Muscle of arm (tissue), 12 donors: ENCODE data around the gene SMURF1. TPM values are rescaled to one million over a fixed set of nuclear protein-coding genes. Genes with fewer than 3 reads are reported as not detected.
A peak's percentile ranks its signal among the peaks of the same experiment; 100 is the strongest.
"Not testable (repeated sequence)": the region's sequence is repeated elsewhere in the genome, so short reads cannot be mapped to it uniquely, and the experiment has no call there.

Source experiments
- DNase-seq: peaks from one replicate; pipeline ENCODE4 v3.0.0-alpha.2; 2013
- polyA plus RNA-seq, 12 donors: library from polyadenylated mRNA; unstranded; fragments of 120-200 nt; gene quantifications; one replicate each; pipeline ENCODE4 v1.2.1, GENCODE V29; 2013; ENCODE audit not compliant: insufficient read length in 12 of 12

The SMURF1 gene
- polyA plus RNA-seq, 12 donors = 8.0 to 14.7 (median 9.1) TPM; not detected in 1

DNA sequence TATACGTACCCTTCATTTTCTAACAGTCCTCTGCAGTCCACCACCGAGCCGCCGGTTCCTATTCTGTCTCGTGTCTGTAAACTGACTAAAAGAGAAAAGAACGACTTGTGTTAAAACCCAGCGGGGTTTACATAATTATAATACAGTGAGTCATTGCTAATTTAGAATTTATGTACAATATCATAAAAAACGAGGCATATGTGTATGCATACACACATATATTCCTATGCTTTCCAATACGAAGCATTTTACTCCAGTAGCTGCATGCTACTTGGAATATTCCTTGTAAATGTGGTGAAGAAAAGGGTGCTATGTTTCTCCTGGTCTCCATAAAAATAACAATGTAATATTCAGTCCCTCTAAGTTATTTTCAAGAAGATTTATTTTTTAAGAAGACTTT is 89.1 kb downstream of the SMURF1 start:
- DNase-seq = no peak

DNA sequence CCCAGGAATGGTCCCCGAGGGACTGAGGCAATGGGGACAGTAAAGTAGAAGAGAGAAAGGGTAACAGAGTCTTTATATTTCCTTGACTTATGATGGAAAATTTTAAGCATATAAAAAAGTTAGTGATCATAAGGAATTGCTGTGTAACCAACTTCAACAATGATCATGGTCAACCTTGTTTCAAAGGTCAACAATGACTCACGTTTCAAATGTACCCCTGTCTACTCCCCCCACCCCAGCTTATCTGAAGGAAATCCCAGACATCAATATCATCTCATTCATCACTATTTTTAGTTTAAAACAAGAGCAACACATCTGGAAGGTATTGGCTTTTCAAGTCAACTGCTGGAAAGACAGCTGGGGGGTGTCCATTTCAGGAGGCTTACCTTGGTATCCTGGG is 92.9 kb downstream of the SMURF1 start:
- DNase-seq = no peak

DNA sequence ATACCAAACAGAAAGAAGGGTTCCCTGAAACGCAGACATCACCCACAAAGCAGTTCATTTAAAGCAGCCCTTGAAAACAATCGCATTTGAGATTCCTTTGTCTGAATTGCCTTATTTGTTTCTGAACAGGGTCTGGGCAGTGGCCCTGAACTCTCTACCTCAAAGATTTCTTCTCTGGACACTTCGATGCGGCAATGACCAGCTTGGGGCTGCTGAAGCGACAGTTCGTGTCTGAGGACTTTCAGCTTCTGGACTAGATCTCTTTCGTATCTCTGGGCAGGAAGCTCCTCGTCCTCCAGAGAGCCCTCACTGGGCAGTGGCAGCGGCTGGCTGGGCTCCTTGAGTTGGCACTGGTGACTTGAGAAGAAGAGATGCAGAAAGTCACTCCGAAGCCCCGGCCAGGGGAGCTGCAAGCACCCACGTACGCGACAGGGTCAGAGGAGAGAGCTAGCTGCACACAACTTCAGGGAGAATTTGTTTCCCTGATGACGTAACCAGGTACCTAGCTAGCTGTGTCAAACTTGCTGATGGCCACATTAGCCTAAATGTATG is 96.3 kb downstream of the SMURF1 start:
- no peak for DNase-seq

DNA sequence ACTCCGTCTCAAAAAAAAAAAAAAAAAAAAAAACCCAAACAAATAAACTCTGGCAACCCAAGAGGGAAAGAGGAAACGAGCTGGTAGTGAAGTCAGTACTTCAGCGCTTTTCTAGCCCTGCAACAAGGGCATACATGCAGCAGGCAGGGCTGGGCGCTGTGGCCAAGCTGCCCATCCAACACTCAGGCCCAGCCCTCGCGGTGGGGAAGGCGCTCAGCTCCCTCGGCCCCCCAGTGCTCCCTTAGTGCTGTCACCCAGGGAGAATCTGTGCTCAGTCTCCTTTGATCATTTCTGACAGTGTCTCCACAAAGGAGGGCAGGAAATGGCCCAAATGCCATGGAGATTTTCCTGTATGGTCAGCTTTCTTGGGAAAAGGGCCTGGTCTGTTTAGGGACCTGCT is 97.2 kb downstream of the SMURF1 start:
- no peak for DNase-seq

DNA sequence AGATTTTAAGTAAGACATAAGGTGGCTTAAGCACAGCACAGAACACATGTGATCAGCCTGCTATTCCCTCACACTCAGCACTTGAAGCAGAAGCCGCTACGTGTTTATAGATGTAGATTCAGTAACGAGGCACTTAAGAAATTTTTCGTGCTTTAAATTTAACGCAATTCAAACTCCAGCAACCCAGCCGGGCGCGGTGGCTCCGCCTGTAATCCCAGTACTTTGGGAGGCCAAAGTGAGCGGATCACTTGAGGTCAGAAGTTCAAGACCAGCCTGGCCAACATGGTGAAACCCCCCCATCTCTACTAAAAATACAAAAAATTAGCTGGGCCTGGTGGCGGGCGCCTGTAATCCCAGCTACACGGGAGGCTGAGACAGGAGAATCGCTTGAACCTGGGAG is 97.6 kb downstream of the SMURF1 start:
- DNase-seq = not testable (repeated sequence)

DNA sequence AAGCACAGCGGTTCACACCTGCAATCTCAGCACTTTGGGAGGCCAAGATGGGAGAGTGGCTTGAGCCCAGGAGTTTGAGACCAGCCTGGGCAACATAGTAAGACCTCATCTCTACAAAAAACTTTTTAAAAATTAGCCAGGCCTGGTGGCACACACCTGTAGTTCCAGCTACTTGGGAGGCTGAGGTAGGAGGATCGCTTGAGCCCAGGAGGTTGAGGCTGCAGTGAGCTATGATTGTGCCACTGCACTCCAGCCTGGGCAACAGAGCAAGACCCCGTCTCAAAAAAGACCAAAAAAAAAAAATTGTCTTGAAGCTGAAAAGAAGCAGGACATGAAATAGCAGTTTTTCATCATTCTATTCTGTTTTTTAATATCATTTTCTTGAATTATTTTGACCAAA is 99.0 kb downstream of the SMURF1 start:
- not testable (repeated sequence) for DNase-seq

DNA sequence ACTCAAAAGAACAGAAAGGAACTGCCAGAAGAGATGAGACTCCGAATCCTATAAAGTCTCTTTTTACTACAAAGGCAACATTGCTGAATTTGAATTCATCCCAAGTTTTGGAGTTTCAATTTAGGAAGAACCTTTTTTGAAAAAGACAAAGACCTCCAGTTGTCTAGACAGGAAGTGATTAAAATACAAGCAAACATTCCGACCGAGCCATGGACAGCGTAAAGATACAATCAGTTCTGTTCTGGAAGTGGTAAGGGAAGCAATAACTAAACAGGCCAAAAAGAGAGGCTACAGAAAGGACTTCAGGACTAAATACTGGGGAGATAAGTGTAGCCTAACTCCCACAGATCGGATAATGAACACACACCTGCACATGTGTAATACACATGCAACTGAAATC is 101.0 kb downstream of the SMURF1 start:
- no peak for DNase-seq

DNA sequence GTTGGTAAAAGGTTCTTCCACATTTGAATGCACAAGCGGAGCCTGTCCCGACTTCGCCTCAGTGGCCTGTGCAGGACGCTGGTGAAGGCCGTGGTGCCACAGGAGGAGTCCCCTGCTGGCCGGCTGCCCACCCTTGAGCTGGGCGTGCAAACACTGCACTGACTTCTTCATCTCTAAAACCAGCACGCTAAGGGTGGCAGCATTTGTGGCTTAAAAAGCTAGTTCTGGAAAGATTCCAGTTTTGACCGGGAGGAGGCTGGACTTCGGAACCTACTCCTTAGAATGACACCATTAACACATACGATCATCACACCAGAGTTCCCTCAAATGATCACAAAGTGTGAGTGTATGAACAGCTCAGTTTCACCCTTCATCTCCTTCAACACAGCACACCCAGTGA is 102.4 kb downstream of the SMURF1 start:
- DNase-seq = no peak

DNA sequence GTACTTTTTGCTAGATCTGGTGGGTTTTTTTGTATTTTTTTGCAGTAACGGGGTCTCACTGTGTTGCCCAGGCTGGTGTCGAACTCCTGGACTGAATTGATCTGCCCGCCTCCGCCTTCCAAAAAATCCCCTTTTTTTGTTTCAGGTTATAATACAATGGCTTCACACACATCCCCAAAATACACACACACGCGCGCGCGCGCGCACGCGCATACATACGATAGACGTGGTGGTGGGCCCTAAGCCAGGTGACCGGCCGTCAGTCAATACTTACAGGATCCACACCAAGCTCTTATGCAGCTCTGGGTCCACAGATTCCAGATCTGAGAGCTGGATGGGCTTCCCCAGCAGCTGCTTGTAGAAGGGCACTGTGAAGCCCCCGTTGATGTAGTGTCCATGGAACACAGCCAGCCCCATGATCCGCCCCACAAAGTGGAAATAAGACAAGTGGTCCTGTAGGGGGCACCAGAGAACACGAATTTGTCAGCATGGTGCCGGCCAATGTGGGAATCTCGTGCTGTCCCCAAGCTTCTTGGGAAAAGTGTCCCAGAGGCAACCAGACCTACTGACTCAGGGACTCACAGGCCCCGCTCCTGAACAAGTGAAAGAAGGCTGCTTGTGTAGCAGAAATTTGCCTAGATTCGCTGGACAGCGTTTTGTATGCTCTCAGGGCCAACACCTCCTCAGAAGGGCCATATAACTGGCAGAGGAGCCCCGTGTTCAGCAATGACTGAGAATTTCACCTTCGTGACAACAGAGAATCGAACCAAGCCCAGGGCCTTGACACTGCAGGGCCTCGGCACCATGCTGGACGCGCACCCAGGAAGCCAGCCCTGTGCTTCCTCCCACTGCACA is 103.6 kb downstream of the SMURF1 start:
- DNase-seq = peak; percentile 87

DNA sequence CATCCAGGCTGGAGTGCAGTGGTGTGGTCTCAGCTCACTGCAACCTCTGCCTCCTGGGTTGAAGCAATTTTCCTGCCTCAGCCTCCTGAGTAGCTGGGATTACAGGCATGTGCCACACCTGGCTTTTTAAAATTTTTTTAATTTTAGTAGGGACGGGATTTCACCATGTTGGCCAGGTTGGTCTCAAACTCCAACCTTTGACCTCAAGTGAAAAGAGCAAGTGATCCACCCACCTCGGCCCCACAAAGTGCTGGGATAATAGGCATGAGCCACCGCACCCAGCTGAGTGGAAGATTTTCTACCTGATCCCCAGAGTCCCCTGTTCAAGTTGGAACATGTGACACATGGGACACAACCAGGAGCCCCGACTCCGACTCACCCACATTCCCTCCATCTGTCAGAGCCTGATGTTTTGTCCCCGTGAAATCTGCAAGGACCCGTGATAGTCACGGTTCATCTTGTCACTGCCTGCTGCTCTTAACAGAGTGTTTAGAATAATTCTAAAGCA is 104.5 kb downstream of the SMURF1 start:
- no peak for DNase-seq

DNA sequence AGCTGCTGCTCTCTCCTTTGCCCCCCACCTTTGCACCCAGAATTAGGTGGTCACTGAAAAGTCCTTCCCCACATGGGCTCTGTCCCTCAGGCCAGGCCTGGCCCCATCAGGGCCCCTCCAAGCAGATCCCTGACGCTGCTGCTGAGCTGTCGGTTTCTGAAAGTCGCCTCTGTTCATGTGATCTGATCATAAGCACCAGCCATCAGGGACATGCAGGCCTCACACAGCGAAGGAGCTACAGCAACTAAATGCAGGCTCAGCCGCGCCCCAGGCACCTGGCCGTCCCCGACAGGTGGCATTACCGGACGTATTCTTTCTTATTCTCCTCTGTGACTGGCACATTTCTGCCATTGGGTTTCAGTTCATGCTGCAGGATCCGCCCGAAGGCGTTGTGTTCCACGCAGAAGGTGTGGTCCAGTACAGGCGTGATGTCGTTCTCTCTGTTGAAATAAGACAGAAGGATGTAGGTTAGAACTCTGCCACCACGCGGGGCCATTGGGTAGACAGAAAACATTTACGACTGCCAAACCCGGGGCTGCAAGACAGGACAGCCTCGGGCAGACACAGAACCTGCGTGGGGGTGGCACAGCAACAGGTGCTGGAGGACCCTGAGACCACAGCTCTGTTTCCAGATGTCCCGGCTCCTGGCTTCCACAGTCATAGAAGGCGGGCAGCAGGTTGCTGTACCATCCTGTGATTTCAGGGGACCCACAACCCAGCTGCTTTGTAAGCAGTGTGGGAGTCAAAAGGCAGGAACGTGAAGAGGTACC is 105.6 kb downstream of the SMURF1 start:
- no peak for DNase-seq

DNA sequence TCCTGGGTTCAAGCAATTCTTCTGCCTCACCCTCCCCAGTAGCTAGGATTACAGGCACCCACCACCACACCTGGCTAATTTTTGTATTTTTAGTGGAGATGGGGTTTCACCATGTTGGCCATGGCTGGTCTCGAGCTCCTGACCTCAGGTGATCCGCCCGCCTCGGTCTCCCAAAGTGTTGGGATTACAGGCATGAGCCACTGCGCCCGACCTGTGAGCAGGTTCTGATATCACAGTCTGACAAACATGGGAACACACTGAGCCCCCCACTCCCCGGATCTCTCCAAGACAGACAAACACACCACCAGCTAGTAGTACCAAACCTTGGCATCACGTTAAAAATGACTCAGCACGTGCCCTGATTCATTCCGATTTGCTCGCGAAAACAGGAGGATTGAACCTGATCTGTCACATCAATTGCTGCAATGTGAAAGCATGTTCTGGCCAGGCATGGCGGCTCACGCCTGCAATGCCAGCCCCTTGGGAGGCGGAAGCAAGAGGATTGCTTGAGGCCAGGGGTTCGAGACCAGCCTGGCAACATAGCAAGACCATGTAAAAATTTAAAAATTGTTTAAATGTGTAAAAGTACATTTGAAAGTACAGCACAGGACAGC is 106.5 kb downstream of the SMURF1 start:
- no peak for DNase-seq

DNA sequence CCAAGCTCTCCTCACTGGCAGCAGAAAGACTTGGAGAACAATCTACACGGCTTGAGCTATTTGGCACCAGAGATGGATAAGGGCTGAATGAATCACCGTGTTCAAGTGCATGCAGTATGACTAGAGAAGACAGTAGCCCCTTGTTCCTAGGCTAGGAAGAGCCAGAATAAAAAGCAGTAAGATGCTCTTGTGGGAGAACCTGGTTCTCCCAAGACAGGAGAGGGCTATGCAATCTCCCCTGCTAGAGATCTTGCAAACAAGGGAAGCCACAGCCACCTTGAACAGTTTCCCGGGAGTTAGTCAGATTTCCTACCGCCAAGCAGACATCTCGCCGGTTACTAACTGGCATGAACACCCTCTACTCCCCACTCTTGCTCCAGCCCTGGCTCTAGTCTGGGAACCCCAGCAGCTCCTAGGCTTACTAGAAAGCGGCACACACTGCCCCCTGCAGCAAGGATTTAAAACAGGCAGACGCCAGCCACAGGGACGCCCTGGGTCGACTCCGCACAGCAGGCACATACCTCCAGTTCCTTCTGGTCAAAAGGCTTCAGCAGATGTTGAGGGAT is 107.3 kb downstream of the SMURF1 start:
- no peak for DNase-seq

DNA sequence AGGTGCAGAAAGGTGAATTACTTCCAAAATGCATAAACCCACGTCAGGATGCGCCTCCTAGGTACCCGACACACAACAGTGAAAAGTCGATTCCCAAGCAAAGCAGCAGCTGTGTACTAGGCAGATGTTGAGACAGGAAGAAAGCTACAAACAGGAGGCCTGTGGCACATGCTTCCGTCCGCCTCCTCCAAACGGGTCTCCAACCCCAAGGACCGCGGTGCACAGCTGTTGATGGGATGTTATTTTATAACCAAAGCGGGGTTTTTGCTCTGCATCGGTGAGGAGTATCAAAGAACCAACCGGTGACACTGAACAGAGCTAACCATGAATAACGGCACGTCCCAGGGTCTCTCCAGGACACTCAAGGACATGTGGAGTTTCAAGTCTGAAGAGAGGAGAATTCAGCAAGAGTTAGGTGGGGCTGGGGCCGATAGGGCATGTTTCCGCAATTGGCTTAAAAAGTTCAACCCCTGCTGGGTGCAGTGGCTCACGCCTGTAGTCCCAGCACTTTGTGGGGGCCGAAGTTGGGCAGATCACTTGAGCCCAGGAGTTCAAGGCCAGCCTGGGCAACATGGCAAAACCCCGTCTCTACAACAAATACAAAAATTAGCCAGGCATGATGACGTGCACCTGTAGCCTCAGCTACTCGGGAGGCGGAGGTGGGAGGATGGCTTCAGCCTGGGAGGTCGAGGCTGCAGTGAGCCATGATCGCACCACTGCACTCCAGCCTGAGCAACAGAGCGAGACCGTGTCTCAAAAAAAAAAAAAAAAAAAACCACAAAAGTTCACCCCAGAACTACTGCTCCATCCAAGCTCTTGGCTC is 108.0 kb downstream of the SMURF1 start:
- DNase-seq = no peak

DNA sequence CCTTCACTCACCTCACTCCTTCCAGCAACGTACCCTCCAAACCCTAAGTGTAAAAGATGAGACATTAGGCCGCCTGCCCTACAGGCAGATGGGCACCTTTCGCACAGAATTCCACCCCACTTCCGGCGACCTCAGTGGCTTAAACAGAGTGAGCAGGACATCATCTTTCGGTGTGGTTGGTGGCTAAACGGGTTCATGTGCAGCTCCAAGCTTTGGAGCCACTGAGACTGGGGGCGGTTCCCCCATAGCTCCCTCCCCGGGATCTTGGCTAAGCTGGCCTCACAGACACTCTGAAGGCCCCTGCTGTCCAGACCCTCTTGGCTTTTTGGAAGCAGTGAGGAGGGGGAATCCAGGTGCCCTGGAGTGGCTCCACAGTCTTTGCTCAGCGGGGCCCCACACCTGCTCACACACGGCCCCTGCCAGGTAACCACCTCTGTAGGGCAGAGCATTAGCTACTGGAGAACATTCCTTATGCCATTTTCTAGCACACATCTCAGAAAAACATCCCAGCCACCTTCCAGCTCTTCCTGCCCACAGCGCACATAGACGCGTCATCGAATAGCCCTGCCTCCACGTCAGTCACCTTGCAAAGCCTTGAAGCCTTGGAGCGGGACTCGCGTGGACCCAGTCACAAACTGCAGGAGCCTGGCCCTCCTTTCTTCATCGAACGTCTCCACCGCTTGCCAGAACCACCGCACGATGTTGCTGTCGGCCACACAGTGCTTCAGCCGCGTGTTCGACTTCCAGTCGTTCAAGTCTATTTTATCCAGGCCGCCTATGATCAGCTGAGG is 108.8 kb downstream of the SMURF1 start:
- no peak for DNase-seq

DNA sequence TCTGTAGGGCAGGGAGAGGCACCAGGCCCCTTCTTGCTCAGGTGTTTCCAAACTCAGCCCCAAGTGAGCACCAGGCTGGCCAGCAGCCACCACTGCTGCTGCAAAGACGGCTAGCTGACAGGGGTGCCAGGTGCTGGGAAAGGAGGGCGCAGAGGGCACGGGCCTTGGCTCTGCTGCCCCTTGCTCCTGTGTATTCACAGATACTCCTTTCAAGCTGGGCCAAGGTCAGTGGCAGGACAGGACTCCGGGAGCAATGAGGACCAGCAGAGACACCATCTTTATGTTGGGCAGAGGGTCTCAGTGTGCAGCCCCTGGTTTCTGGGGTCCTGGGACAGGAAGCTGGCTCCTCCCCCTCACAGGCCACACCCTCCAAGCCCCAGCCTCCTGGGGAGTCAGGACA is 110.1 kb downstream of the SMURF1 start:
- DNase-seq = no peak

DNA sequence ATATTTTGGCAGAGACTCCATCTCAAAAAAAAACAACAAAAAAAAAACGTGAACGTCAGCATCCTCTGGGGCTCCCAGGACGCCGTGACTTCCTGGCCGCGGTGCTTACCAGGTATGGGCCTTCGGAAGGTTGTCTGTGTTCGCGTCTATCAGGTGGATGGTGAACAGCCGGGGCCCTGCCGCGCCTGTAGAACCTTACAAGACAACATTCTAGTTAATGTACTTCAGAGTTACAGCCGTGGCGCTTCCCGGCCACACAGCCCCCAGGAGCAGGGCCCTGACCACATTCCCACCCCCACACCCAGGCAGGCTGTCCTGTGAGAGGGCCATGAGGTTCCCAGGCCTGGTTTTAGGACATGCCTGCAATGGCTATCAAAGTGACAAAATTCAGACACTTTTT is 111.0 kb downstream of the SMURF1 start:
- DNase-seq = no peak

DNA sequence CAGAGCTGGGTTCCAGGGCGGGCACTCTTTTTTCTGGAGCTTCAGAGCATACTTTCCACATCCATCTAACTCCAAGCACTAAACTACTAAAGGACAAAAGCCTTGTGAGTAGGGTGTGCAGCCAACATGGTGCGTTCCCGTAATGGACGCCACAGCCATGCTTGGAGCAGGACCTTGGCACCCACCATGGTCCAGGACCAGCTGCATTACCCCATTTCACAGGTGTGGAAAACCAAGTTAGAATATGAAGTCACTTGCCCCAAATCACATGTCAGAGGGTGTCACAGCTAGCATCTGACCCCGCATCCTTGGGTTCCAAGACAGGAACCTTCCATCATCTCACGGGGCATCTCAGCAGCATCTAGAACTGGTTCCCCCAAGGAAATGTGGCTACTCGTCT is 112.4 kb downstream of the SMURF1 start:
- no peak for DNase-seq

DNA sequence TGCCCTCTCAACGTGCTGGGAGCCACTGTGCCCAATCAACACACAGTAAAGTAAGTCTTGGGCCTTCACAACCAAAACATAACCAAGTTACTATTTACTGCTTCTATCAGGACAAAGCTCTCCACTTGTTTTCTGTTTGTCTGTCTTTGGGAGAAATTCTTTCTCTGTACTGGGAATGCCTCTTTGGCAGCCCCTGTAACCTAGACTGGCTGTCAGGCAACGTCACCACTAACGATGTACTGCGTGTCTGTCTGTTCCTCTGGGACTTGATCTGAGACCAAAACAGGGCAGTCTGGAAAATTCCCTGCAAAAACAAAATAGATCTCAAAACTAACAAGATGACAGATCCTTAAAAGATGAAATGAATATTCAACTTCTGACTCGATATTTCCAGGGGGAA is 113.0 kb downstream of the SMURF1 start:
- DNase-seq = no peak

DNA sequence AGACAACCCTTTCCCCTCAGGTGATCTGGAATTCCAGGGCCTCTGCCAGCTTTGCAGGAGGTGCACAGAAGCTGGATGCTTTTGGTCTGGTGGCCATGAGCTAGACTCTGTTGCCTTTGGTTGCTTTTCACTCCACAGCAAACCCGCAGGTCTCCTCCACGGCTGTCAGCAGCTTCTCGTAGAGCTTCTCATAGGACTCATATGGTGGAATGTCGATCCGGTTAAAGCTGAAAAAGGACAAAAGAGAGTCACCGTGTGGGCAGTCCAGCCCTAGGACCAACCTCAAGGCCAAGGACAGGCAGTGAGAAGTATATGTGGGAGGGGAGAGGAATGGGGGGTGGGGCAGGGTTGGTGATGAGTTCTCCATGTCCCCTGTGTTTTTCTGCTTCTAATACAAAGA is 113.5 kb downstream of the SMURF1 start:
- DNase-seq = no peak
